Astrocyte of the cerebellum (primary cell): ENCODE data around the gene NPBWR2.

Experiments
- DNase-seq: peaks from one replicate; pipeline ENCODE4 v3.0.0-alpha.2; 2011; ENCODE audit warnings: low read depth
- H3K4me3 ChIP-seq: 2 replicates; pipeline ENCODE4 v1.5.1; 2011; ENCODE audit warnings: mild to moderate bottlenecking, low read depth, low read length, moderate library complexity
- in situ Hi-C: cut with HindIII; loops from 2 replicates; pipeline ENCODE4 v1.10.0; 2017; ENCODE audit warnings: low sequenced_read_pairs
- TF ChIP-seq, protein P1 (sequence below): IDR thresholded peaks from 2 replicates; pipeline ENCODE4 v1.5.1; 2012; ENCODE audit warnings: low read length, low read depth, moderate library complexity, mild to moderate bottlenecking; ENCODE audit errors: missing control alignments

The NPBWR2 gene

DNA sequence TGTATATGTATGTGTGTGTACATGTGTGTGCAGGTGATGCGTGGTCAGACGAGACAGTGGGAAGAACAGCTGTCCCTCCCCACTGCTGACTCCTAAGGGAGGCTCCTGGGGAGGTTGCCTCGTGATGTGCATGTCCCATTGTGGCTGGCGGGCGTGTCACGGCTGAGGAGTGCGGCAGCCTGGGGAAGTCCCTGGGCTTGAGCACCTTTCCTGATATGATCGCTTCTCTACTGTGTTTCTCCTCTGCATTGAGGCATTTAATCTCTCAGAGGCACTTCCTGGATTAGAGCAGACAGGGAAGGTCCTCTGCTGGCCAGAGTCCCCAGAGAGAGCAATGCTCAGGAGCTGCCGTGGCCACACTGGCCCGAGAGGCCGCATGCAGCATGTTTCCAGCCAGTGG, 11.4 kb downstream of the NPBWR2 start:
- DNase-seq, result no peak
- TF ChIP-seq, protein P1, sequence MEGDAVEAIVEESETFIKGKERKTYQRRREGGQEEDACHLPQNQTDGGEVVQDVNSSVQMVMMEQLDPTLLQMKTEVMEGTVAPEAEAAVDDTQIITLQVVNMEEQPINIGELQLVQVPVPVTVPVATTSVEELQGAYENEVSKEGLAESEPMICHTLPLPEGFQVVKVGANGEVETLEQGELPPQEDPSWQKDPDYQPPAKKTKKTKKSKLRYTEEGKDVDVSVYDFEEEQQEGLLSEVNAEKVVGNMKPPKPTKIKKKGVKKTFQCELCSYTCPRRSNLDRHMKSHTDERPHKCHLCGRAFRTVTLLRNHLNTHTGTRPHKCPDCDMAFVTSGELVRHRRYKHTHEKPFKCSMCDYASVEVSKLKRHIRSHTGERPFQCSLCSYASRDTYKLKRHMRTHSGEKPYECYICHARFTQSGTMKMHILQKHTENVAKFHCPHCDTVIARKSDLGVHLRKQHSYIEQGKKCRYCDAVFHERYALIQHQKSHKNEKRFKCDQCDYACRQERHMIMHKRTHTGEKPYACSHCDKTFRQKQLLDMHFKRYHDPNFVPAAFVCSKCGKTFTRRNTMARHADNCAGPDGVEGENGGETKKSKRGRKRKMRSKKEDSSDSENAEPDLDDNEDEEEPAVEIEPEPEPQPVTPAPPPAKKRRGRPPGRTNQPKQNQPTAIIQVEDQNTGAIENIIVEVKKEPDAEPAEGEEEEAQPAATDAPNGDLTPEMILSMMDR, result no peak
- in situ Hi-C loops, result no loop called here
- H3K4me3 ChIP-seq, result no peak overlapping the region

DNA sequence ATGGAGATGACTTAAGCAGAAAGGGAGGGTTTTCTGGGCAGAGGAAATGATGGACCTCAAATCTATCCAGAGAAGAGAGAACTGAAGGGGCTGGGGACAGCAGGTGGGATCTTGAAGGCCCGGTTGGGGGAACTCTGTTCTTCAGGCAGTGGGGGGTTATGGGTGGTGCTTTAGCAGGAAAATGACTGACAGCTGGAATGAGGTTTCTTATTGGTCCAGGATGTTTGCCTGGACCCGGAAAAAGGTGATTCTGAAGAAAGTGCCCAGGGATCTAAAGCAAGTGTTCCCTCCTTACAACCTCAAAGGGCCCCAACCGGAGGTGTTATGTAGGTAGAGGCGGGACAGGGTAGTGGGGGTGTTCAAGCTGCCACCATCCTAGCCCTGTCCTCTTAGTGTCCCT, 11.9 kb downstream of the NPBWR2 start:
- in situ Hi-C loops, result no loop called here
- TF ChIP-seq, protein P1, result no peak
- H3K4me3 ChIP-seq, result no peak overlapping the region
- no peak for DNase-seq

DNA sequence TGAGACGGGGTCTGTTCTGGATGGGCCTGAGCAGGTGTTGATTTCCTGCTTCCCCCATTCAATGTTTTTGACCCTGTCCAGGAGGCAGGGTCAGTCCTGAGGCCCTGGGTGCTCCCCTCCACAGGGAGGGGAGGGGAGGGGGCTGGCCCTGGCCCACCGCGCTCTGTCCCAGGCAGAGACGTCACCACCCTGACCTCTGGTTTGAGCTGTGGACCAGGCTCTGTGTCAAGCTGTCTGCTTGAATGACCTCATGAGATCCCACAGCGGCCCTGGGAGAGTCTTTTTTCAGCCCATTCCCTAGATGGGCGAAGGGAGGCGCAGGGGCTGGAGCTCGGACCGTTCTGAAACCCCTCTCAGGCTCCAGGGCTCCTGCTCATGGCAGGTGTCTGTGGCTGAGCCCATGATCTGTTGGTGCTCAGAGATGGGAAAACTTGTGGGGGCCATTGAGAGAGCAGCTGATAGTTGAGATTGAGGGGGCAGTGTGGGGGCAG, 14.3 kb downstream of the NPBWR2 start:
- no peak for DNase-seq
- TF ChIP-seq, protein P1, result no peak
- H3K4me3 ChIP-seq, result no peak overlapping the region
- in situ Hi-C loops, result no loop called here

- H3K4me3 ChIP-seq, result no peak overlapping the region
- in situ Hi-C loops, result no loop called here
- TF ChIP-seq, protein P1, result no peak
- no peak for DNase-seq
These were observed 14.9 kb downstream of the NPBWR2 start for GRCh38 chr20:64092258-64093012.

GRCh38 chr20:64091770-64092169, 15.6 kb downstream of the NPBWR2 start:
- in situ Hi-C loops, result no loop called here
- no peak overlapping the region for H3K4me3 ChIP-seq
- no peak for DNase-seq
- TF ChIP-seq, protein P1, result no peak

GRCh38 chr20:64091340-64091739, 16.0 kb downstream of the NPBWR2 start:
- TF ChIP-seq, protein P1, result no peak
- no peak for DNase-seq
- H3K4me3 ChIP-seq, result no peak overlapping the region
- in situ Hi-C loops, result no loop called here
